ENCODE results near the gene ABHD12.

Gene ABHD12

GRCh38 chr20:25369529-25369928, 21.1 kb downstream of the ABHD12 start:
- WGBS (ENCODE audit: insufficient coverage, insufficient read length), result no CpG with 5 or more reads among the region's 8 CpGs
- Histone ChIP-seq H3K27ac (ENCODE audit: low read length) (no peak overlapping the region), H3K4me3 (ENCODE audit: low read length) (no peak overlapping the region), H3K27me3 (ENCODE audit: control insufficient read depth, insufficient read depth, low read length) (no peaks in the 10 kb centered on the region), H3K36me3 (ENCODE audit: control insufficient read depth, insufficient read depth, low read length) (no peaks in the 10 kb centered on the region), H3K4me1 (ENCODE audit: control insufficient read depth, insufficient read depth, low read length) (peaks cover 3% of the 10 kb centered on the region; the same call in 1 of the 2 replicates), H3K9me3 (ENCODE audit: control insufficient read depth, insufficient read depth, low read length) (no peaks in the 10 kb centered on the region)
- DNase-seq (ENCODE audit: low read depth, low spot score), result no peak

GRCh38 chr20:25368976-25369375, 21.7 kb downstream of the ABHD12 start:
- no peak for DNase-seq (ENCODE audit: low read depth, low spot score)
- no peaks in the 10 kb centered on the region for H3K9me3 ChIP-seq (ENCODE audit: control insufficient read depth, insufficient read depth, low read length)
- peaks cover 3% of the 10 kb centered on the region; the same call in 1 of the 2 replicates for H3K4me1 ChIP-seq (ENCODE audit: control insufficient read depth, insufficient read depth, low read length)
- no CpG with 5 or more reads among the region's 5 CpGs for WGBS (ENCODE audit: insufficient coverage, insufficient read length)
- H3K36me3 ChIP-seq (ENCODE audit: control insufficient read depth, insufficient read depth, low read length), result no peaks in the 10 kb centered on the region
- H3K27ac ChIP-seq (ENCODE audit: low read length), result no peak overlapping the region
- H3K27me3 ChIP-seq (ENCODE audit: control insufficient read depth, insufficient read depth, low read length), result no peaks in the 10 kb centered on the region
- no peak overlapping the region for H3K4me3 ChIP-seq (ENCODE audit: low read length)

GRCh38 chr20:25368526-25368925, 22.1 kb downstream of the ABHD12 start:
- Histone ChIP-seq H3K4me1 (ENCODE audit: control insufficient read depth, insufficient read depth, low read length) (peaks cover 3% of the 10 kb centered on the region; the same call in 1 of the 2 replicates), H3K27me3 (ENCODE audit: control insufficient read depth, insufficient read depth, low read length) (no peaks in the 10 kb centered on the region), H3K4me3 (ENCODE audit: low read length) (no peak overlapping the region), H3K27ac (ENCODE audit: low read length) (no peak overlapping the region), H3K9me3 (ENCODE audit: control insufficient read depth, insufficient read depth, low read length) (no peaks in the 10 kb centered on the region), H3K36me3 (ENCODE audit: control insufficient read depth, insufficient read depth, low read length) (no peaks in the 10 kb centered on the region)
- WGBS (ENCODE audit: insufficient coverage, insufficient read length), result no CpG with 5 or more reads among the region's 10 CpGs
- DNase-seq (ENCODE audit: low read depth, low spot score), result no peak

- no peak overlapping the region for H3K27ac ChIP-seq (ENCODE audit: low read length)
- WGBS (ENCODE audit: insufficient coverage, insufficient read length), result no CpG with 5 or more reads among the region's 2 CpGs
- no peak overlapping the region for H3K4me3 ChIP-seq (ENCODE audit: low read length)
- peaks cover 1% of the 10 kb centered on the region; the same call in 1 of the 2 replicates for H3K4me1 ChIP-seq (ENCODE audit: control insufficient read depth, insufficient read depth, low read length)
- no peaks in the 10 kb centered on the region for H3K9me3 ChIP-seq (ENCODE audit: control insufficient read depth, insufficient read depth, low read length)
- no peaks in the 10 kb centered on the region for H3K27me3 ChIP-seq (ENCODE audit: control insufficient read depth, insufficient read depth, low read length)
- no peaks in the 10 kb centered on the region for H3K36me3 ChIP-seq (ENCODE audit: control insufficient read depth, insufficient read depth, low read length)
- no peak for DNase-seq (ENCODE audit: low read depth, low spot score)
These were observed 25.5 kb downstream of the ABHD12 start for GRCh38 chr20:25364879-25365699.

- no peak for DNase-seq (ENCODE audit: low read depth, low spot score)
- no peaks in the 10 kb centered on the region for H3K27me3 ChIP-seq (ENCODE audit: control insufficient read depth, insufficient read depth, low read length)
- H3K4me1 ChIP-seq (ENCODE audit: control insufficient read depth, insufficient read depth, low read length), result no peaks in the 10 kb centered on the region; the same call in 1 of the 2 replicates
- H3K27ac ChIP-seq (ENCODE audit: low read length), result no peak overlapping the region
- no CpG with 5 or more reads among the region's 3 CpGs for WGBS (ENCODE audit: insufficient coverage, insufficient read length)
- H3K36me3 ChIP-seq (ENCODE audit: control insufficient read depth, insufficient read depth, low read length), result no peaks in the 10 kb centered on the region
- H3K9me3 ChIP-seq (ENCODE audit: control insufficient read depth, insufficient read depth, low read length), result no peaks in the 10 kb centered on the region
- no peak overlapping the region for H3K4me3 ChIP-seq (ENCODE audit: low read length)
These were observed 26.4 kb downstream of the ABHD12 start for GRCh38 chr20:25364180-25364788.

- peaks cover 6% of the 10 kb centered on the region for H3K4me1 ChIP-seq (ENCODE audit: control insufficient read depth, insufficient read depth, low read length)
- no peak overlapping the region for H3K27ac ChIP-seq (ENCODE audit: low read length)
- no peaks in the 10 kb centered on the region for H3K27me3 ChIP-seq (ENCODE audit: control insufficient read depth, insufficient read depth, low read length)
- WGBS (ENCODE audit: insufficient coverage, insufficient read length), result no CpG with 5 or more reads among the region's 6 CpGs
- no peaks in the 10 kb centered on the region for H3K9me3 ChIP-seq (ENCODE audit: control insufficient read depth, insufficient read depth, low read length)
- no peak overlapping the region for H3K4me3 ChIP-seq (ENCODE audit: low read length)
- DNase-seq (ENCODE audit: low read depth, low spot score), result no peak
- no peaks in the 10 kb centered on the region for H3K36me3 ChIP-seq (ENCODE audit: control insufficient read depth, insufficient read depth, low read length)
These were observed 29.4 kb downstream of the ABHD12 start for GRCh38 chr20:25361287-25361683.

GRCh38 chr20:25360631-25361286, 29.9 kb downstream of the ABHD12 start:
- no CpG with 5 or more reads among the region's 10 CpGs for WGBS (ENCODE audit: insufficient coverage, insufficient read length)
- Histone ChIP-seq H3K9me3 (ENCODE audit: control insufficient read depth, insufficient read depth, low read length) (no peaks in the 10 kb centered on the region), H3K4me3 (ENCODE audit: low read length) (no peak overlapping the region), H3K36me3 (ENCODE audit: control insufficient read depth, insufficient read depth, low read length) (no peaks in the 10 kb centered on the region), H3K4me1 (ENCODE audit: control insufficient read depth, insufficient read depth, low read length) (peaks cover 7% of the 10 kb centered on the region), H3K27me3 (ENCODE audit: control insufficient read depth, insufficient read depth, low read length) (no peaks in the 10 kb centered on the region), H3K27ac (ENCODE audit: low read length) (no peak overlapping the region)
- DNase-seq (ENCODE audit: low read depth, low spot score), result no peak

- peak overlapping the region; percentile 44 for H3K27ac ChIP-seq (ENCODE audit: low read length)
- H3K9me3 ChIP-seq (ENCODE audit: control insufficient read depth, insufficient read depth, low read length), result no peaks in the 10 kb centered on the region
- no peak overlapping the region for H3K4me3 ChIP-seq (ENCODE audit: low read length)
- no CpG with 5 or more reads among the region's 10 CpGs for WGBS (ENCODE audit: insufficient coverage, insufficient read length)
- no peaks in the 10 kb centered on the region for H3K27me3 ChIP-seq (ENCODE audit: control insufficient read depth, insufficient read depth, low read length)
- H3K36me3 ChIP-seq (ENCODE audit: control insufficient read depth, insufficient read depth, low read length), result no peaks in the 10 kb centered on the region
- H3K4me1 ChIP-seq (ENCODE audit: control insufficient read depth, insufficient read depth, low read length), result peaks cover 13% of the 10 kb centered on the region
- DNase-seq (ENCODE audit: low read depth, low spot score), result peak; percentile 72
These were observed 34.2 kb downstream of the ABHD12 start for GRCh38 chr20:25356271-25356933.

DNA sequence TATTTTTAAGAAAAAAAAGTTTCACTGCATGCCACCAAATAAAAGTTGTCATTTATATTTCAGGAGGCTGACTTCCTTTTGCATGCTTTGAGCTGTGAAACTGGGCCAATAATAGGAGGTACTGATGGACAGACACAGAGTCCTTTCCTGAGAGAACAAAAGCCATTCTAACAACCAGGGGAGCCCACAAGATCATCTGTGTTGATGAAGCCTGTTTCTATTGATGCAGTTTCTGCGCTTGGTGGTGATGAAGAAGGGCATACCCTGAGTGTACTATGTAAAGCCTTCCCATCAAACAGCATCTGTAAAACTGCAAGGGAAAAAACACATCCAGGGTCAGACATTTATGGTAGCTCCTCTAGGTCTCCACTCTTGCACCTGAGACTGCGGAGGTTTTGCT, 34.8 kb downstream of the ABHD12 start:
- no CpG with 5 or more reads among the region's 2 CpGs for WGBS (ENCODE audit: insufficient coverage, insufficient read length)

GRCh38 chr20:25355011-25355595, 35.5 kb downstream of the ABHD12 start:
- Histone ChIP-seq H3K9me3 (ENCODE audit: control insufficient read depth, insufficient read depth, low read length) (no peaks in the 10 kb centered on the region), H3K36me3 (ENCODE audit: control insufficient read depth, insufficient read depth, low read length) (no peaks in the 10 kb centered on the region), H3K4me3 (ENCODE audit: low read length) (no peak overlapping the region), H3K4me1 (ENCODE audit: control insufficient read depth, insufficient read depth, low read length) (peaks cover 15% of the 10 kb centered on the region), H3K27me3 (ENCODE audit: control insufficient read depth, insufficient read depth, low read length) (no peaks in the 10 kb centered on the region), H3K27ac (ENCODE audit: low read length) (no peak overlapping the region)
- no peak for DNase-seq (ENCODE audit: low read depth, low spot score)
- WGBS (ENCODE audit: insufficient coverage, insufficient read length), result no CpG with 5 or more reads among the region's 3 CpGs

More for the DNA sequence above, 34.8 kb downstream of the ABHD12 start:
- no peak overlapping the region for H3K27ac ChIP-seq (ENCODE audit: low read length)
- H3K36me3 ChIP-seq (ENCODE audit: control insufficient read depth, insufficient read depth, low read length), result no peaks in the 10 kb centered on the region
- DNase-seq (ENCODE audit: low read depth, low spot score), result no peak
- H3K4me3 ChIP-seq (ENCODE audit: low read length), result no peak overlapping the region
- H3K27me3 ChIP-seq (ENCODE audit: control insufficient read depth, insufficient read depth, low read length), result no peaks in the 10 kb centered on the region
- H3K4me1 ChIP-seq (ENCODE audit: control insufficient read depth, insufficient read depth, low read length), result peaks cover 15% of the 10 kb centered on the region
- H3K9me3 ChIP-seq (ENCODE audit: control insufficient read depth, insufficient read depth, low read length), result no peaks in the 10 kb centered on the region
